Measurements from ENCODE around the gene HABP4. TPM values are rescaled to one million over a fixed set of nuclear protein-coding genes. Genes with fewer than 3 reads are reported as not detected.

Gene HABP4
- total RNA-seq, 2 donors from 2014 or later: 13.5 to 24.3 TPM

DNA sequence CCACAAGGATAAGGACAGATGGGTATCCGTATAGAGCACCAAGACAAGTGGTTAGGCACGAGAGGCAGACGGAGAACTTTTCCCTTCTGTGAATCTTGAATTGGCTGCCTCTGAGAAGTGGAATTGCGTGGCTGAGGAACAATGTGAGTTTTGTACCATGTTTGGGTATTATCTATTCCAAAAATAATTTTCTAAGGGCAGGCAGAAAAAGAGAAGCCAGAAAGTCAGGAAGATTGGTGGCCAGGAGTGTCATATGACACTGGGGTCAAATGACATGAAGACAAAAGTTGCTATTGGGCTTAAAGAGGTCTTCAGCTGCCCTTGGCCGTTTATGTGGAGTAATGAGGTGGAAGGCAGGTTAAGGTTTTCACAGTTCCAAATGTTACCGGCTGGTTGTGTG, 14.5 kb downstream of the HABP4 start:
- Histone ChIP-seq H3K9me3 (no peaks in the 10 kb centered on the region), H3K4me3 (no peak overlapping the region), H3K4me1 (replicated peaks) (no peaks in the 10 kb centered on the region), H3K27ac (no peak overlapping the region), H3K36me3 (no peaks in the 10 kb centered on the region), H3K27me3 (replicated peaks; ENCODE audit: insufficient read depth) (no peaks in the 10 kb centered on the region)
- 77% methylated on average over 6 of the region's 6 CpGs for WGBS
- no peak for DNase-seq (ENCODE audit: low spot score)
- no peak for TF ChIP-seq POLR2A (IDR thresholded peaks at IDR 0.05)
- intact Hi-C loops (cut with DNase I): no loop called here

DNA sequence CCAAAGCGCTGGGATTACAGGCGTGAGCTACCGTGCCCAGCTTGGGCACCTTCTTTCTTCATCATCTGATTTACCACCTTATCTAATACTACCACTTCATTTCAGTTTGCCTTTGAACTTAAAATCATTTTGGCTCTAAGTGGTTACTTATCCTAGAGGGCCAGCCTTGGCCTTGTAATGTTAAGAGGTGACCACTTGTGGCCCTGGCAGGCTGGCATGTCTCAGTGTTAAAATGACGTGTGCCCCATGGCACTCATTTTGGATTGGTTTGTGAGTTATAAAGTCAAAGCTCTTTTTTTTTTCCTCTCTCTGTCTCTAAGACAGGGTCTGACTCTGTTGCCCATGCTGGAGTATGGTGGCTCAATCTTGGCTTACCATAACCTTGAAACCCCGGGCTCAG, 17.8 kb downstream of the HABP4 start:
- no peak overlapping the region for H3K4me3 ChIP-seq
- intact Hi-C loops (cut with DNase I): no loop called here
- H3K36me3 ChIP-seq: no peaks in the 10 kb centered on the region
- no peaks in the 10 kb centered on the region for H3K4me1 ChIP-seq (replicated peaks)
- no peak overlapping the region for H3K27ac ChIP-seq
- no peaks in the 10 kb centered on the region for H3K9me3 ChIP-seq
- TF ChIP-seq POLR2A (IDR thresholded peaks at IDR 0.05): no peak
- no peak for TF ChIP-seq POLR2AphosphoS5 (IDR thresholded peaks at IDR 0.05)
- TF ChIP-seq, protein P1, sequence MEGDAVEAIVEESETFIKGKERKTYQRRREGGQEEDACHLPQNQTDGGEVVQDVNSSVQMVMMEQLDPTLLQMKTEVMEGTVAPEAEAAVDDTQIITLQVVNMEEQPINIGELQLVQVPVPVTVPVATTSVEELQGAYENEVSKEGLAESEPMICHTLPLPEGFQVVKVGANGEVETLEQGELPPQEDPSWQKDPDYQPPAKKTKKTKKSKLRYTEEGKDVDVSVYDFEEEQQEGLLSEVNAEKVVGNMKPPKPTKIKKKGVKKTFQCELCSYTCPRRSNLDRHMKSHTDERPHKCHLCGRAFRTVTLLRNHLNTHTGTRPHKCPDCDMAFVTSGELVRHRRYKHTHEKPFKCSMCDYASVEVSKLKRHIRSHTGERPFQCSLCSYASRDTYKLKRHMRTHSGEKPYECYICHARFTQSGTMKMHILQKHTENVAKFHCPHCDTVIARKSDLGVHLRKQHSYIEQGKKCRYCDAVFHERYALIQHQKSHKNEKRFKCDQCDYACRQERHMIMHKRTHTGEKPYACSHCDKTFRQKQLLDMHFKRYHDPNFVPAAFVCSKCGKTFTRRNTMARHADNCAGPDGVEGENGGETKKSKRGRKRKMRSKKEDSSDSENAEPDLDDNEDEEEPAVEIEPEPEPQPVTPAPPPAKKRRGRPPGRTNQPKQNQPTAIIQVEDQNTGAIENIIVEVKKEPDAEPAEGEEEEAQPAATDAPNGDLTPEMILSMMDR (IDR thresholded peaks at IDR 0.05): no peak
- no peaks in the 10 kb centered on the region for H3K27me3 ChIP-seq (replicated peaks; ENCODE audit: insufficient read depth)
- 98% methylated on average over 5 of the region's 5 CpGs for WGBS
- no peak for DNase-seq (ENCODE audit: low spot score)

GRCh38 chr9:96476013-96476412, 26.0 kb downstream of the HABP4 start:
- TF ChIP-seq POLR2AphosphoS5 (IDR thresholded peaks at IDR 0.05) (no peak), POLR2A (IDR thresholded peaks at IDR 0.05) (no peak)
- TF ChIP-seq, protein P1 (IDR thresholded peaks at IDR 0.05): no peak
- no peak for DNase-seq (ENCODE audit: low spot score)
- Histone ChIP-seq H3K27ac (no peak overlapping the region), H3K9me3 (no peaks in the 10 kb centered on the region), H3K4me1 (replicated peaks) (no peaks in the 10 kb centered on the region), H3K4me3 (no peak overlapping the region), H3K36me3 (no peaks in the 10 kb centered on the region), H3K27me3 (replicated peaks; ENCODE audit: insufficient read depth) (no peaks in the 10 kb centered on the region)
- WGBS: 96% methylated on average over 4 of the region's 4 CpGs
- intact Hi-C loops (cut with DNase I): no loop called here

GRCh38 chr9:96476591-96476990, 26.6 kb downstream of the HABP4 start:
- H3K4me1 ChIP-seq (replicated peaks): no peaks in the 10 kb centered on the region
- intact Hi-C loops (cut with DNase I): no loop called here
- no peaks in the 10 kb centered on the region for H3K27me3 ChIP-seq (replicated peaks; ENCODE audit: insufficient read depth)
- no peaks in the 10 kb centered on the region for H3K9me3 ChIP-seq
- 88% methylated on average over 5 of the region's 5 CpGs for WGBS
- H3K27ac ChIP-seq: no peak overlapping the region
- no peak overlapping the region for H3K4me3 ChIP-seq
- DNase-seq (ENCODE audit: low spot score): no peak
- H3K36me3 ChIP-seq: no peaks in the 10 kb centered on the region
- no peak for TF ChIP-seq POLR2A (IDR thresholded peaks at IDR 0.05)

DNA sequence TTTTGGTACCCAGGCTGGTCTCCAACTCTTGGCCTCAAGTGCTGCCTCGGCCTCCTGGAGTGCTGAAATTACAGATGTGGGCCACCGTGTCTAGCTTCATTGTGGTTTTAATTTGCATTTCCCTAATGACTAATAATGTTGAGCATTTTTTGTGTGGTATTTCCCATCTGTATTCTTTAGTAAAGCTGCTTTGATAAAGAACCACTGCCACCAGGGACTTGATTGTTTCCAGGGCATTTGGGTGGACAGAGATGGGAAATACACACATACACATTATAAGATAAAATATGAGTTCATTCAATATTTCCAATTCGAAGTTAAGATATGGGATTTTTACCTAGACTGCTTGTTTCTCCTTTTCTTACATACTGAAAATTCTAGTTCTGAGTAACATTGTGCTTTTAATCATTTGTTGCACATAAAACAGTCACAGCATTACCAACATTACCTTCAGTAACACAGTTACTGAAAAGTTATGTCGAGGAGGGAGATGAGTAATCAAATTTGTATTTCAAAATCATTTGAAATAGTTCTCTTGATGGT, 28.9 kb downstream of the HABP4 start:
- H3K4me1 ChIP-seq (replicated peaks): no peaks in the 10 kb centered on the region
- H3K27ac ChIP-seq: no peak overlapping the region
- no peak overlapping the region for H3K4me3 ChIP-seq
- TF ChIP-seq POLR2A (IDR thresholded peaks at IDR 0.05) (no peak), POLR2AphosphoS5 (IDR thresholded peaks at IDR 0.05) (no peak)
- TF ChIP-seq, protein P1 (IDR thresholded peaks at IDR 0.05): no peak
- H3K9me3 ChIP-seq: no peaks in the 10 kb centered on the region
- DNase-seq (ENCODE audit: low spot score): no peak
- WGBS: 82% methylated on average over 4 of the region's 4 CpGs
- H3K27me3 ChIP-seq (replicated peaks; ENCODE audit: insufficient read depth): no peaks in the 10 kb centered on the region
- H3K36me3 ChIP-seq: no peaks in the 10 kb centered on the region
- intact Hi-C loops (cut with DNase I): no loop called here

DNA sequence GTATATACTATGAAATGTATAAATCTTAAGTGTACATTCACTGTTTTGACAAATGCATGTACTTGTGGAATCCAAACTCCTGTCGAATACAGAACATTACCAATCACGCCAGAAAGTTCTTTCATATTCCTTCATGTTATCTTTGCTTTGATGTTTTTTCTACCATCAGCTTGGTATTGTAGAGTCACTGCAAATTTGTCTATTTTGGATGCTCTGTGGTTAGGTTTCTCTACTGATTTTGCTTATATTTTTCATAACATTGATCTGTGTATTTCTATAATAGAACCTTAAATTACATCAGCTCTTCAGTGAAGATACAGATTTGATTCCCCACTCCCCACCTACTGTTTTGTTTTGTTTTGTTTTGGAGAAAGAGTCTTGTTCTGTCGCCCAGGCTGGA, 30.8 kb downstream of the HABP4 start:
- WGBS: 98% methylated on average over 3 of the region's 3 CpGs
- Histone ChIP-seq H3K27me3 (replicated peaks; ENCODE audit: insufficient read depth) (no peaks in the 10 kb centered on the region), H3K4me1 (replicated peaks) (no peaks in the 10 kb centered on the region), H3K27ac (no peak overlapping the region), H3K36me3 (no peaks in the 10 kb centered on the region), H3K4me3 (no peak overlapping the region), H3K9me3 (no peaks in the 10 kb centered on the region)
- intact Hi-C loops (cut with DNase I): no loop called here
- no peak for DNase-seq (ENCODE audit: low spot score)
- no peak for TF ChIP-seq POLR2AphosphoS5 (IDR thresholded peaks at IDR 0.05)
- TF ChIP-seq POLR2A (IDR thresholded peaks at IDR 0.05): no peak
- TF ChIP-seq, protein P1 (IDR thresholded peaks at IDR 0.05): no peak
